HG03108 (cell line): ENCODE measurements around the gene PPP1R13B.

Source experiments
- ATAC-seq: cut with Tn5 transposase; IDR thresholded peaks from one replicate; pipeline ENCODE4 v1.9.1; 2021; ENCODE audit warnings: moderate library complexity; ENCODE audit not compliant: unreplicated experiment

Gene PPP1R13B

GRCh38 chr14:103746701-103747100 is 100.7 kb downstream of the PPP1R13B start:
- no peak for ATAC-seq

GRCh38 chr14:103745424-103745823 is 102.0 kb downstream of the PPP1R13B start:
- no peak for ATAC-seq

DNA sequence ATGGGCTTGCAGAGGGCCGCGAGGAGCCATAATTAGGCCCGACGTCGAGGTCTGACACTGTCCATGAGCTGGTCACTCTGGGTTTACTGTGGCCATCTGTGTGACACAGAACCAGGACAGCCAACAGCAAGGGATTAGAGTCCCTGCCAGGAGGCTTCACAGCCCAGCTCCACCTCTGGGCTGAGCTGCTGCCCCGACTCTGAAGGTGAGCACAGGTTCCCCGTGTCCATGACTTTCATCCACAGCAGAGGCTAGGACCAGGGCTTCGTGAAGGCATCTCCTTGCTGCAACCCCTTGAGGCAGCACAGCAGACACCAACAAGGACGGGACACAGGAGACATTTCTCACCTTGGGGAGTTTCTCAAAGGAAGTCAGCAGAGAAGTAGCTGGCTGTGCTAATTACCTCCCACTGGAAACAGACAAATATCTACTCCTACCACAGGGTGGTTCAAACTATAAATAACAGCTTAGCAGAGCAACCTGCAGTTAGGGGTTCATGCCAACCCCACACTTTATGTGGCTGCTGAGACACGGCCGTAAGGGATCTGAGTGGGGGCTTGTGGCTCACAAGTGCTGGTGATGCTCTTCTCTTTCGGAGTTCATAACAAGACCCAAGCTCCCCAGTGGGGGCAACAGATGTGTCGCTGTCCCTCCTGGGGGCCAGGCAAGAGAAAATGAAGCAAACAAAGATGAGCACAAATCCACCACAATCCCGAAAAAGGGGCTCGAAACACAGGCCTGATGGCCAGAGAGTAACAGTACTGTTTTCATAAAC is 102.6 kb downstream of the PPP1R13B start:
- no peak for ATAC-seq

DNA sequence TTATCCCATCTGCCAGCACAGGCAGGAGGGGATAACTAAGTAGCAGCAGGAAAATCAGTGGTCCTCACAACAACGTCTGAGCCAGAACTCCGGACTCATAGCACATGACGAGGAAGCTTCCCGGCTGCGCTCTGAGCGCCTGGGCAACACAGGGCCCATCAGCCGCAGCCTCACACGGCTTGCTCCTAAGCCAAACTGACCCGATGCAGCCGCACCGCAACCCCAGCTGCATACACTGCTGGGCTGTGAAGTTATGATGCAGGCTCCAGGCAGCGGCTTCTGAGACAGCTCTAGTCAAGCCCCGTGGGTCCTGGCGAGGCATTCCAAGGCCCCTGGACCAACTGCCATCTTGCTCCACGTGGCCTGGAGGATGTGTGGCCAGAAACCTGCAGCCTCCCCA is 103.7 kb downstream of the PPP1R13B start:
- no peak for ATAC-seq

DNA sequence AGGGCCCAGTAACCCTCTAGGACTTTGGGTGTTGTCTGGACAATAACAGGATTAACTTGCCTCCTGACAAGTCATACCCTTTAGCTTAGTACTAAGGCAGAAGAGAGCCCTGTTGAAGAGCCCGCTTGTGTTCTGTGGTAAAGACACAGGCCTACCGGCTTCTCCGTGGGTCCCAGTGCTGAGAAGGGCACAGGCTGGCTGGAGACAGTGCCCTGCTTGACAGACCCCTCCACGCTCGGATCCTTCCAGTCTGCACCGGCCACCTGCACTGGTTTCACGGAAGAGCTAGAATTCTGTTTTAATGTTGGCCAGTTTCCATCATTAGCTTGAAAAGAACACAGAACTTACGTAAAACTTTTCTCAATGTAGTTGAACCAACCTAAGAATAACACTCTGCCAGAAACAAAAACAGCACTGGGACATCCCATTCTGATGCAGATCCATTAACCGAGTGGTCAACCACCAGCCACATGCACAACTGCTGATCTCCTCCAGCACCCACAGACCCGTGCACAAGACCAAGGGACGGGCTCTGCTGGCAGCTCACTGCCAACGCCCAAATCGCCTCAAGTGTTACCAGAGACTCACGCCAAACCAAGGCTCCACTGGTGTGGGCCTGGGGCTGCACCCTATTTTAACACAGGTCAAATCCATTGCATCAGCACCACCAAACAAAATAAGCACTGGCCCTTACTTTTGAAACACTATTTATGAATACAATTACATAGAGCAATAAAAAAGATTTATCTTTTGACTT is 104.7 kb downstream of the PPP1R13B start:
- no peak for ATAC-seq

GRCh38 chr14:103741876-103742275 is 105.5 kb downstream of the PPP1R13B start:
- ATAC-seq, result no peak

DNA sequence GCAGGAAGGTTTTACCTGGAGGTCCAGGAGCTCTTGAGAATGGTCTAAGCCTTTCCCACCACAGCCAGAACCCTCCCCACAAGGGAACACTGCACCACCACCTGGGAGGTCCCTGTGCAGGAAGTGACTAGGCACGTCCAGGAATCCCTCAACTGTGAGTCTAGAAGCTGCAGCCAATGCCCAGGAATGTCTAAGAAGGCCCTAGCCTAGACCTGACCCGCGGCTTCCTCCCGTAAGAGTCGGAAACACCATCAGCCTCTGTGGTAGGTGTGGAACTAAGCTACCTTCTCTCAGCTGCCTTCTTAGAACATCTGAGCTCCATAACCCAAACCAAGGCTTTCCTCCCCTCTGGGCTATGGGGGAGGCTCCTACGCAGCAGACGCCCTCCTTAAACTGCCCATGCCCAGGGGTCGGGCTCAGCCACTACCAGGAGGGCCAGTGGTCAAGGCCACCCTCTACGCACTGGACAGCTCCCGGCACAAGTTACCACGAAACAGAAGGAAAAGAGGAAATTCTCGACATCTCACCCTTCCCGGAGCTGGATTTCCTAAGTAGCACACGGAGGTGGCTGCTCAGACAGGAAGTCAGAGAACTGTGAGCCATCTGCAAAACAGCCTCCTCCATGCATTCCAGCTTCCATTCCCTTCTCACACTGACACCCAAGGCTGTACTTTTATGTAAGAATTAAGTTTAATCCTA is 106.2 kb downstream of the PPP1R13B start:
- no peak for ATAC-seq

DNA sequence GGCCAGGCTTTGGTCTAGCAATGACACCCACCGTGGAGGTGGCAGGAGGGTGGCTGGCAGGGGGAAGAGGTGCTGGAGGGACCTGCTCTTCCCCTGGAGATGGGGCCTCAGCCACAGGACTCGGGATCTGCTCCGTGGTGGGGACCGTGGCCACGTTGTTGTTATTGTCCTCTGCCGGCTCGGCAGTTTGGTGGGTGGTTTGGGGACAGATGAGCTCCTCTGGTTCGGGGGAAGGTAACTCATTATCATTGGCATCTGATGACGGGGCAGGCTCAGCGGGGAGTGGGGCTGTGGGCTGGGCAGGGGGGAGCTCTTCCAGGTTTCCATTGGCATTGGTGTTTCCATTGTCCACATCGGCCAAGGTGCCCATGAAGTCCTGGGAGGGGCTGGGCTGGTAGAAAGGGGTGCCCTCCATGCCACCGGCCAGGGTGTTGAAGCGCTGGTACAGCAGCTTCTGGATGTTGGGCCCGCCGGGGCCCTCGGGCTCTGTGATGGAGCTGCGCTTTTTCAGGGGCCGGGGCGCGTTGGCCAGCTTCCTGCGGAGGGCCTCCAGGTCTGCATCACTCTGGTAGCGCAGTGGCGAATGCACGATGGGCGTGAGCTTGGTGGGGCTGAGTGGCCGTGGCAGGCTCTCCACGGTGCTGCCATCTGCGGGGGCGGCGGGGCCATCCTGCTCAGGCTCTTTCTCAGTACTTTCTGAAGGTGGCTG is 107.4 kb downstream of the PPP1R13B start:
- no peak for ATAC-seq

DNA sequence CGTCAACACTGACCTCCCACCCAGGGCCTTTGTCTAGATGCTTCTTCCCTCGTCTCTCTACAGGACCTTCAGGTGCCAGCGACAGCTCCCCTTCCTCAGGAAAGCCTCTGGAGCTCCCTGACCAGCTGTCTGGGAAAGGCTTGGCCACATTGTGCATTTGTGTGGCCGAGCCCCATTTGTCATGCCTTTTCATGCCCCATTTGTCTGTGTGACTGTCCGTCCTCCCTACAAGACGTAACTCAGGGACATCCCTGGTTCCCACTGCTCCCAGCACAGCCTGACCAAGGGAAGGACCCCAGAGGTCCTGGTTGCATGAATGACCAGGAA is 107.9 kb downstream of the PPP1R13B start:
- ATAC-seq, result no peak

- ATAC-seq, result no peak
Measured at GRCh38 chr14:103738701-103739451, 108.5 kb downstream of the PPP1R13B start.

GRCh38 chr14:103738166-103738565 is 109.2 kb downstream of the PPP1R13B start:
- ATAC-seq, result no peak

DNA sequence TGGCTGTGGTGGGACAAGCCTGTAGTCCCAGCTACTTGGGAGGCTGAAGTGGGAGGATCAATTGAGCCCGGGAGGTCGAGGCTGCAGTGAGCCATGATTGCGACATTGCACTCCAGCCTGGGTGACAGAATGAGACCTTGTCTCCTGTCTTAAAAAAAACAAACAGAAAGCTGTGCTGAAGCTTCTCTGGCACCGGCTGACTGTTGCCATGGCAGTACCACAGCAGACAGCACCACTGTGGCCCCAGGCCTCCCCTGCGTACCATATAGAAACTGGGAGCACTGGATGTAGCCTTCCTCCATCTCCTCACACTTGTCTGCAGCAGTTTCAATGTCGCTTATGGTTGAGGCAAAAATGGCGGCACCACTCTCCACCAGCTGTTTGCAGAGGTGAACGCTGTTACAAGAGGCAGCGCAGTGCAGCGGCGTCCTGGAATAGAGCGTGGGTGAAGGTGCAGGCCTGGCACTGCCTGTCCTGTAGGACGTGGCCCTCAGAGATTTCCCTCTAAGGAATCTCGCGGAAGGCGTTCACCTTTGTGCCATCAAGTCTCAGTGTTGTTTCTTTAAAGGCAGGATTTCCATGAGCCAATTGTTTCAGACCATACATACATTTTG is 109.8 kb downstream of the PPP1R13B start:
- no peak for ATAC-seq

DNA sequence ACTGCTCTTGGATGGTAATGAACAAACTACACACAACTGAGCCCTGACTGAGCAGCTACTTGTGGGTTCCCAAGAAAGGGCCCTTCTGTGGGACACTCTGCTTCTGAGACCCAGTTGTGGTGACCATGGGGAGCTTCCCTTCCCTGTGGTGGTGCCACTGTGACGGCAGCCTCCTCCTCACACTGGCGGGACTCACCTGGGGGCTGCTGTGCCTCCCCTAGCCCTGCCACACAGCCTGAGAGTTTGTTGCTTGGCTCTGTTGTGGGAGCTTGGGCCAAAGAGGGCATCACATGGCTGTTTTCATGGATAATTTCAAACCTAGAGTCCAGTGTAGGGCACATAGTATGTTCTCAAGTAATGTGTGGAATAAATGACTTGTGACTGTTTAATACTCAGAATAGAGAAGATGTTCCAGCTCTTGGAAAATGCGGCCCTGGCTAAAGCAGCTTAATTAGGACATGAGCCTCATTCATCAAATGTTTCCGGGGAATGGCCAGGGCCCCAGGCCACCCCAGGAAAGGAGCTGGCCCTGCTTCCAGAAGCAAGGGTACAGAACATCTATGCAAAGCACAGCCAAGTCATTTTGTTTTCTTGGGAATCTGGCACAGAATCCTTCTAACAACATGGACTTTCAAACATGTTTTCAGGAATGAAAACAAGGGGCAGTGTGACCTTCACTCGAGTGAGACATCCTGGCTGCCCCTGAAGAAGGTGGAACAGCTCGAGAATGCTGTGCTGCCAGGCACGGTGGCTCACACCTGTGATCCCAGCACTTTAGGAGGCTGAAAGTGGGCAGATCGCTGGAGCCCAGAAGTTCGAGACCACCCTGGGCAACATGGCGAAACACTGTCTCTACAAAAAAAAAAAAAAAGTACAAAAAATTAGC is 110.6 kb downstream of the PPP1R13B start:
- ATAC-seq, result no peak

DNA sequence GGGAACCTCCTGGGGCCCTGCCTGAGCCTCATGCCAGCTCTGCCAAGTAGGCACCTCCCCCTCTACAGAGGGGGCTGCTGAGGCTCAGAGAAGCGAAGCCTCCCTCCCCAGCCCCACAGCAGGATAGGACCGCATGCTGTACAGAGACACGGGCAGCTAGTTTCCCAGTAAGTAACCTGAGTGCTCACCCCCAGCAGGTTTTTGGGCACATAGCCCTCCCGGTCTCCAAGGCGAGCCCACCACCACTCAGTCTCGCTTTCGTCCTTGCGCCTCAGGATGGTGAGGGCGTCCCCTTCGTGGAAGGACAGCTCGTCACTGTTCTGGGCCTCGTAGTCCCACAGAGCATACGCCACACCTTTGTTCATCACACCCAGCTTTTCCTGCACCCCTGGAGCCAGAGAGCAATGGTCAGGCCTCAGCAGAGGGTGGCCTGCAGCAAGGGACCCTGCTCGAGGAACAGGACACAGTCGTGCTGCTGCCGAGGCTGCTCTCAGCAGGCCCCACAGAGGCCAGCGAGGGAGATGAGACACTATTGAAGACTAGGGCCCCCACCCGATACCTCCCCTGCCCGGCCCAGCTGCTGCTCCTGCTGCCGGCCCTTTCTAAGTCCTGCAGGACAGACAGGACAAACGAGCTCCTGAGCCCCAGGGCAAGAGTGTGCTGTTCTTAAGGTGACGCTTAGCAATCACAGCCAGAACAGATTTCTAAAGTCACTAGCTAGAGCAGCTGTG is 111.4 kb downstream of the PPP1R13B start:
- no peak for ATAC-seq

- no peak for ATAC-seq
Measured at GRCh38 chr14:103735439-103735814, 111.9 kb downstream of the PPP1R13B start.

- ATAC-seq, result no peak
Measured at GRCh38 chr14:103735022-103735421, 112.4 kb downstream of the PPP1R13B start.

DNA sequence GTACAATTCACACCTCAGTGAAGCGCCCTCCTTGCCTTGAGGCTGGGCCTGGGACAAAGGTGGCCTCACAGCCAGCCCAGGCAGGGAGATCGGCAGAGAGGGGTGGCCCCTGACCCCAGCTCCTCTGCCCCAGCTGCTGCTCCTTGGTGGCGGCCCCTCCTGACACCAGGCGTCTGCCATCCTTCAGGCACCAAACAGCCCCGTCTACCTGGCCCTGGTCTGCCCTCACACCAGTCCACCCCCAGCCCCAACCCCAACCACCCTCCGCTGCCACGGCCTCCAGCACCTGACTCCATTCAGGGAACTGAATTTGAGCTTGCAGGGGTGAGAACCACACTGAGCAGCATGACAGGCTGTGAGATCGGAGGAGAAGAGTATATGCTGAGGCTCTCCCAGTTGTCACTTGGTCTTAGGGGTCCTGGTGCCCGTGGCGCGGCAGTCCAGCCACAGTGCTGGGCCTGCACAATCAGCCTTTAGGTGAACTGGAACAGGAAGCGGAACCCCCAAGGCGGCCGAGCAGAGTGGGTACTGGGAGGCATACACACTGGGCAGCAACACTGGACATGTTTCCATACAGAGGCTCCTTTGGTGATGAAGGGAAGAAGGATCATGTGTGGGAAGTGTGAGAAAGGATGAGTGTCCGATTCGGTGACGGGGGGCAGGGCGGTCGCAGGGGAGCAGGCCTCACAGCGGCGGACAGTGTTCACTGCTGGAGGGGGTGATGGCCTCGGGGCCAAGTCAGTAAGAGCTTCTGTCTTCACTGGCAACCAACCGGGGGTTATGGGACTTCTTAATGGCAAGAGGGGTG is 113.1 kb downstream of the PPP1R13B start:
- ATAC-seq, result no peak

- no peak for ATAC-seq
Measured at GRCh38 chr14:103733651-103734050, 113.7 kb downstream of the PPP1R13B start.
